Measurements from ENCODE around the gene ZNF614. TPM values are rescaled to one million over a fixed set of nuclear protein-coding genes. Genes with fewer than 3 reads are reported as not detected.
"Not testable (repeated sequence)": the region's sequence is repeated elsewhere in the genome, so short reads cannot be mapped to it uniquely, and the experiment has no call there.

Gene ZNF614
- polyA plus RNA-seq, 2 of the 4 experiments (the other 2 are of a cell fraction) = 3.6 to 10.0 TPM

DNA sequence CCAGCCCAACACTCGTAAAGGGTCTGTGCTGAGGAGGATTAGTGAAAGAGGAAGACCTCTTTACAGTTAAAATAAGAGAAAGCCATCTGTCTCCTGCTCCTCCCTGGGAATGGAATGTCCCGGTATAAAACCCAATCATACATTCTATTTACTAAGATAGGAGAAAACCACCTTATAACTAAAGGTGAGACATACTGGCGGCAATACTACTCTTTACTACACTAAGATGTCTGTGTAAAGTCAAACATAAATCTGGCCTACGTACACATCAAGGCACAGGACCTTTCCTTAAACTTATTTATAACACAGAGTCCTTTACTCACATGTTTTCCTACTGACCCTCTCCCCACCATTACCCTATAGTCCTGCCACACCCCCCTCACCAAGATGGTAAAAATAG, 44.8 kb downstream of the ZNF614 start:
- DNase-seq (ENCODE audit: low read depth in 1 of 2, low spot score in 1 of 2) = no peak
- H3K4me2 ChIP-seq = no peak overlapping the region
- WGBS (ENCODE audit: missing lambda C conversion rate) = 79% methylated on average over 4 of the region's 4 CpGs
- H3K4me3 ChIP-seq = no peak overlapping the region
- FAIRE-seq = no peak
- no peak for ATAC-seq
- ChIA-PET POLR2A (no interaction called here), CTCF (interaction anchor here (1.1 kb wide), 1 partner anchor 362 kb away, joined by 3 read pairs; no protein-coding TSS in a partner anchor)
- no peak overlapping the region for H3K27ac ChIP-seq
- TF ChIP-seq, protein P1, sequence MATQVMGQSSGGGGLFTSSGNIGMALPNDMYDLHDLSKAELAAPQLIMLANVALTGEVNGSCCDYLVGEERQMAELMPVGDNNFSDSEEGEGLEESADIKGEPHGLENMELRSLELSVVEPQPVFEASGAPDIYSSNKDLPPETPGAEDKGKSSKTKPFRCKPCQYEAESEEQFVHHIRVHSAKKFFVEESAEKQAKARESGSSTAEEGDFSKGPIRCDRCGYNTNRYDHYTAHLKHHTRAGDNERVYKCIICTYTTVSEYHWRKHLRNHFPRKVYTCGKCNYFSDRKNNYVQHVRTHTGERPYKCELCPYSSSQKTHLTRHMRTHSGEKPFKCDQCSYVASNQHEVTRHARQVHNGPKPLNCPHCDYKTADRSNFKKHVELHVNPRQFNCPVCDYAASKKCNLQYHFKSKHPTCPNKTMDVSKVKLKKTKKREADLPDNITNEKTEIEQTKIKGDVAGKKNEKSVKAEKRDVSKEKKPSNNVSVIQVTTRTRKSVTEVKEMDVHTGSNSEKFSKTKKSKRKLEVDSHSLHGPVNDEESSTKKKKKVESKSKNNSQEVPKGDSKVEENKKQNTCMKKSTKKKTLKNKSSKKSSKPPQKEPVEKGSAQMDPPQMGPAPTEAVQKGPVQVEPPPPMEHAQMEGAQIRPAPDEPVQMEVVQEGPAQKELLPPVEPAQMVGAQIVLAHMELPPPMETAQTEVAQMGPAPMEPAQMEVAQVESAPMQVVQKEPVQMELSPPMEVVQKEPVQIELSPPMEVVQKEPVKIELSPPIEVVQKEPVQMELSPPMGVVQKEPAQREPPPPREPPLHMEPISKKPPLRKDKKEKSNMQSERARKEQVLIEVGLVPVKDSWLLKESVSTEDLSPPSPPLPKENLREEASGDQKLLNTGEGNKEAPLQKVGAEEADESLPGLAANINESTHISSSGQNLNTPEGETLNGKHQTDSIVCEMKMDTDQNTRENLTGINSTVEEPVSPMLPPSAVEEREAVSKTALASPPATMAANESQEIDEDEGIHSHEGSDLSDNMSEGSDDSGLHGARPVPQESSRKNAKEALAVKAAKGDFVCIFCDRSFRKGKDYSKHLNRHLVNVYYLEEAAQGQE (IDR thresholded peaks at IDR 0.05) = no peak
- TF ChIP-seq NFE2L2 (conservative IDR thresholded peaks at IDR 0.05; ENCODE audit: low read length) (no peak), FOSL2 (IDR thresholded peaks at IDR 0.05) (no peak), FOSL2 (CRISPR knock-in tag; IDR thresholded peaks at IDR 0.05) (no peak), BHLHE40 (IDR thresholded peaks at IDR 0.05; ENCODE audit: low read depth, low read length) (no peak), RCOR1 (IDR thresholded peaks at IDR 0.05; ENCODE audit: low read depth, low read length) (no peak), EHF (CRISPR knock-in tag; IDR thresholded peaks at IDR 0.05) (no peak), POLR2AphosphoS2 (conservative IDR thresholded peaks at IDR 0.05; ENCODE audit: low read length) (no peak), MAZ (IDR thresholded peaks at IDR 0.05; ENCODE audit: borderline replicate concordance, low read depth, low read length) (no peak), JUN (IDR thresholded peaks at IDR 0.05) (no peak)
- H3K4me1 ChIP-seq = no peaks in the 10 kb centered on the region
- H3K9me3 ChIP-seq = peaks cover 96% of the 10 kb centered on the region

DNA sequence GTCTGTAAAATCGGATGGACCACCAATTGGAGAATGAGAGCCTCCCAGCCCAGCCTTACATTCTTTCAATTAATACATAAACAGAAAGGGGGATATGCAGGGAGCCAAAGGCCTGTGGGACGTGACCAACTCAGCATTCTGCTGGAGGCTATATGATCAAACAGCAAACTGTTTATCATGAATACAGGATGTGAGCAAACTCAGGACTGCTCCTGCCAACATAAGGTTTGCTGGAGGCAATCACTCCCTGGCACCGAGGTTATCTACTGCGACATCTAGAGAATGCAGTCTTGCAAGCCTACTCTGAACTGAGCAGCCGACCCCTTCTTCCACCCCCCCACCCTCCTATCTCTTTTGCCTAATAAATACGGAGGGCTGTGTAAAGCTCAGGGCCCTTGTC, 47.3 kb downstream of the ZNF614 start:
- H3K4me3 ChIP-seq; ATAC-seq; H3K4me1 ChIP-seq; H3K4me2 ChIP-seq; CTCF ChIA-PET; POLR2A ChIA-PET; FAIRE-seq; H3K27ac ChIP-seq; DNase-seq (ENCODE audit: low read depth in 1 of 2, low spot score in 1 of 2): not testable (repeated sequence)
- 78% methylated on average over 6 of the region's 6 CpGs for WGBS (ENCODE audit: missing lambda C conversion rate)
- H3K9me3 ChIP-seq = peaks cover 96% of the 10 kb centered on the region

DNA sequence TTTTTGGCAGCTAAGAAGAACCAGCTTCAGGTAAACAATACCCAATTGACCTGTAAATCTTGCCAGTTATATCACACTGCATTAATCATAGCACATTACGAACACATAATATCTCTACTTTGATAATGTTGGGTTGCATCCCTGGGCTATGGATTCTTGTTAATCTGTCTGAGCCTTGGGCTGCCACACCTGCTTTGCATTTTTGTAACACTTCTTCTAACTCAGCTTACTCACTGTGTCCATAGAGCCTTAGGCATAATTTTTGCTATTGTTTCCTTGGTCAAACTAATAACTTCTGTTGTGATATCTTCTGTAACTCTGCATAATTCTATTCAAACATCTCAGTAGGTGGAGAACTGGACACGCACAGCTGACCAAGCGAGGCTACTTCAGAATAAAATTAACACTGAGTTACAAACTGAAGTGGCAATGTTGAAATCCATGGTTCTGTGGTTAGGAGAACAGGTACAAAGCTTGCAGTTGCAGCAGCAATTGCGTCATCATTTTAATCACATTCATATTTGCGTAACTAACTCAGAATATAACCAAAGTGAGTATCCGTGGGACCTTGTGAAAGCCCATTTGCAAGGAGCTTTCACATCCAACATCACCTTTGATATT, 48.0 kb downstream of the ZNF614 start:
- DNase-seq (ENCODE audit: low read depth in 1 of 2, low spot score in 1 of 2) (no peak), ATAC-seq (no peak), FAIRE-seq (no peak)
- ChIA-PET POLR2A (no interaction called here), CTCF (no interaction called here)
- Histone ChIP-seq H3K4me2 (no peak overlapping the region), H3K4me3 (no peak overlapping the region), H3K27ac (no peak overlapping the region), H3K9me3 (peaks cover 93% of the 10 kb centered on the region), H3K4me1 (no peaks in the 10 kb centered on the region)
- TF ChIP-seq EP300 (IDR thresholded peaks at IDR 0.05) = no peak
- peak in 1 of 2 experiments; percentile 28; a peak in 1 of 4 replicates for TF ChIP-seq CEBPB (IDR thresholded peaks at IDR 0.05)
- TF ChIP-seq CHD4 (IDR thresholded peaks at IDR 0.05; ENCODE audit: borderline replicate concordance) = no peak
- WGBS (ENCODE audit: missing lambda C conversion rate) = 77% methylated on average over 6 of the region's 6 CpGs

DNA sequence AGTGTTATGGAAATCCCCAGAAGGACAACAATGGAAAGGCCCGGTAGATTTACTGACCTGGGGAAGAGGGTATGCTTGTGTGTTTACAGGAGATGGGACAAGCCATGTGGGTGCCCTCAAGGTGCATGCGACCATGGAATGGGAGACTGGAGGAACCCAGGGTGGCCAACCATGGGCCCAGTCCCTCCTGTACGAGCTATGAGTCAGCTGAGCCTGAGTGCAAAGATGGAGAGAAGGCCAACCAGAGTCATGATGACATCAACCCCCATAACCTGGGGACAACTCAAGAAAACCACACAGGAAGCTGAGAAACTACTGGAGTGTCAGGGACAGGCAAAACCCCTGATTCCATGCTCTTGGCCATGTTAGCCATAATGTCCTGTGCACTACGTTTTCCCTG, 49.3 kb downstream of the ZNF614 start:
- Histone ChIP-seq H3K27ac (no peak overlapping the region), H3K4me3 (no peak overlapping the region), H3K4me1 (no peaks in the 10 kb centered on the region), H3K4me2 (no peak overlapping the region), H3K9me3 (peaks cover 92% of the 10 kb centered on the region)
- FAIRE-seq (no peak), DNase-seq (ENCODE audit: low read depth in 1 of 2, low spot score in 1 of 2) (no peak), ATAC-seq (no peak)
- CTCF ChIA-PET = no interaction called here
- POLR2A ChIA-PET = no interaction called here
- TF ChIP-seq, protein P1 (IDR thresholded peaks at IDR 0.05) = no peak
- TF ChIP-seq ZSCAN20 (CRISPR knock-in tag; IDR thresholded peaks at IDR 0.05) (no peak), HOXA7 (CRISPR knock-in tag; IDR thresholded peaks at IDR 0.05) (no peak), HOXB13 (CRISPR knock-in tag; IDR thresholded peaks at IDR 0.05; ENCODE audit: low read depth) (no peak), SREBF2 (IDR thresholded peaks at IDR 0.05) (no peak), EP300 (IDR thresholded peaks at IDR 0.05) (no peak)
- TF ChIP-seq, protein P2, sequence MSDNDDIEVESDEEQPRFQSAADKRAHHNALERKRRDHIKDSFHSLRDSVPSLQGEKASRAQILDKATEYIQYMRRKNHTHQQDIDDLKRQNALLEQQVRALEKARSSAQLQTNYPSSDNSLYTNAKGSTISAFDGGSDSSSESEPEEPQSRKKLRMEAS (IDR thresholded peaks at IDR 0.05) = no peak
- 61% methylated on average over 4 of the region's 4 CpGs for whole genome bisulfite sequencing (ENCODE audit: missing lambda C conversion rate)
